ENCODE results near the gene NEMP2. TPM values are rescaled to one million over a fixed set of nuclear protein-coding genes. Genes with fewer than 3 reads are reported as not detected.
A peak's percentile ranks its signal among the peaks of the same experiment; 100 is the strongest.
"Not testable (repeated sequence)": the region's sequence is repeated elsewhere in the genome, so short reads cannot be mapped to it uniquely, and the experiment has no call there.

NEMP2 gene
- polyA plus RNA-seq, 2 of the 4 experiments (the other 2 are of a cell fraction): 7.1 to 22.0 TPM

DNA sequence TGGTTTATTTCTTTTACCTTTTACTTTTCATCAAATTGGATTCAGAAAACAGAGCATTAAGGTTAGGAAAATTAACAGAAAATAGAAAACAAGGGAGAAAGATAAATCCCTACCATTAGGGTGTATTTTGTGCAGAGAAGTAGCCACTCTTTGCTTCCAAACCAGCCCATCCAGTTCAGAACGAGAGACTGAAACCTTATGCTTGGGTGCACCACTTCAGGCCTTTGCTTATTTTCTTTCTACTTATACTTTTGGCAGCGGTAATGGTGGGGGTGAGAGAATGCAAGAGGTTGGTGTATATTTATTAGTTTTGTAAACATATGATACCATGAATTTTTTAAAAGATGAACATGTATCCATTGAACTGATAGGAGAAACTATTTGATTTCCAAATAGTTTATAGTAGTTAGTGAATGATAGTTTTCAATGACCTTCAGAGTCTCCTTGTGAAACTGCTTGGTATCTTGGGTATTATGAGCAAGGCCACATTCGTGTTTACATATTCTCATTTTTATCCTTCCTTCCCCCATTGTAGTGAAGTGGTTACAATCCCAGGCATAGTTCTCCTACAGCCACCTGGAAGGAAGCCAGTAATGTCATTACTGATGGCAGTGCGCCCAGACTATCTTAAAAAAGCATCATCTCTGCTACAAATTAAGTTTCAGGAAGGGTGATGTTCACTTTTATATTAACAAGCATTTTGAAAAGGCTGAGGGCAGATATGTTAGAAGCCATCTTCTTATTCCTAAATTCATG, 65.5 kb downstream of the NEMP2 start (continued):
- no peak for TF ChIP-seq JUN (IDR thresholded peaks at IDR 0.05)
- no peak for TF ChIP-seq HOXB5 (CRISPR knock-in tag; IDR thresholded peaks at IDR 0.05)

DNA sequence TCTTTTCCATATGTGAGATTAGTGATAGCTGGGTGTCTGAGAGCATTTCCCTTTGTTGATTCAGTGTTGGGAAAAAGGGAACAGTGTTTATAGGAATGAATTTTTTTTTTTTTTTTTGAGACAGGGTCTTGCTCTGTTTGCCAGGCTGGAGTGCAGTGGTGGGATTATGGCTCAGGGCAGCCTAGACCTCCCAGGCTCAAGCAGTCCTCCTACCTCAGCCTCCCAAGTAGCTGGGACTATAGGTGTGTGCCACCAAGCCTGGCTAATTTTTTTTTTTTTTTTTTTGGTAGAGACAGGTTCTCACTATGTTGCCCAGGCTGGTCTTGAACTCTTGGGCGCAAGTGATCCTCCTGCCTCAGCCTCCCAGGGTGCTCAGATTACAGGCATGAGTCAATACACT, 66.2 kb downstream of the NEMP2 start:
- H3K4me3 ChIP-seq; POLR2A ChIA-PET; H3K9me3 ChIP-seq; FAIRE-seq; ATAC-seq; DNase-seq (ENCODE audit: low read depth in 1 of 2, low spot score in 1 of 2): not testable (repeated sequence)
- 86% methylated on average over 1 of the region's 1 CpG for WGBS (ENCODE audit: missing lambda C conversion rate)
- H3K27ac ChIP-seq: peak overlapping the region; percentile 59 to 77; a peak in 5 of 6 replicates
- peak overlapping the region; percentile 68; the same call in 2 of the 3 replicates for H3K4me2 ChIP-seq
- CTCF ChIA-PET: interaction anchor here (0.6 kb wide), 1 partner anchor 438 kb away, joined by 4 read pairs; no protein-coding TSS in a partner anchor
- H3K4me1 ChIP-seq: peaks cover 43% of the 10 kb centered on the region

DNA sequence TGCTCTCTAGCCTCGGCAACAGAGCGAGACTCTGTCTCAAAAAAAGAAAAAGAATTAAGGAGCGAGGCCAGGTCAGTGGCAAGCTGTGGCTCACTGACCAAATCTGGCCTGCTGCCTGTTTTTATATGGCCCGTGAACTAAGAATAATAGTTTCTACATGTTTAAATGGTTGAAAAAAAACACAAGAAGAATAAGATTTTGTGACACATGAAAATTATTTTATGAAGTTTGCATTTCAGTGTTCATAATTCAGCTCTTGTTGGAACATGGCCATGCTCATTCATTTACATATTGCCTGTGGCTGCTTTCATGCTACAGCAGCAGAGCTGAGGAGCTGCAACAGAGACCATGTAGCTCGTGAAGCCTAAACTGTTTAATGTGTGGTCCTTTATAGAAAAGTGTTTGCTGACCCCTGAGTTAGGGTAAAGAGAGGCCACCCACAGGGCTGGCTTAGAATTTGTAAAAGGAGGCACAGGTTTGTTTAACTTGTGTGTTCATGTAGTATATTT, 66.9 kb downstream of the NEMP2 start:
- ChIA-PET POLR2A (no interaction called here), CTCF (interaction anchor here (0.6 kb wide), 1 partner anchor 437 kb away, joined by 4 read pairs; no protein-coding TSS in a partner anchor)
- peak overlapping the region; percentile 68; the same call in 2 of the 3 replicates for H3K4me2 ChIP-seq
- TF ChIP-seq ESRRA (IDR thresholded peaks at IDR 0.05; ENCODE audit: borderline replicate concordance, low read length) (no peak), HDAC2 (IDR thresholded peaks at IDR 0.05) (no peak), RFX5 (IDR thresholded peaks at IDR 0.05) (no peak)
- no peaks in the 10 kb centered on the region for H3K9me3 ChIP-seq
- H3K27ac ChIP-seq: peak overlapping the region; percentile 59 to 77; a peak in 4 of 6 replicates
- FAIRE-seq: no peak
- no peak for DNase-seq (ENCODE audit: low read depth in 1 of 2, low spot score in 1 of 2)
- no peak overlapping the region for H3K4me3 ChIP-seq
- H3K4me1 ChIP-seq: peaks cover 43% of the 10 kb centered on the region
- no peak for ATAC-seq
- WGBS (ENCODE audit: missing lambda C conversion rate): 84% methylated on average over 5 of the region's 5 CpGs

DNA sequence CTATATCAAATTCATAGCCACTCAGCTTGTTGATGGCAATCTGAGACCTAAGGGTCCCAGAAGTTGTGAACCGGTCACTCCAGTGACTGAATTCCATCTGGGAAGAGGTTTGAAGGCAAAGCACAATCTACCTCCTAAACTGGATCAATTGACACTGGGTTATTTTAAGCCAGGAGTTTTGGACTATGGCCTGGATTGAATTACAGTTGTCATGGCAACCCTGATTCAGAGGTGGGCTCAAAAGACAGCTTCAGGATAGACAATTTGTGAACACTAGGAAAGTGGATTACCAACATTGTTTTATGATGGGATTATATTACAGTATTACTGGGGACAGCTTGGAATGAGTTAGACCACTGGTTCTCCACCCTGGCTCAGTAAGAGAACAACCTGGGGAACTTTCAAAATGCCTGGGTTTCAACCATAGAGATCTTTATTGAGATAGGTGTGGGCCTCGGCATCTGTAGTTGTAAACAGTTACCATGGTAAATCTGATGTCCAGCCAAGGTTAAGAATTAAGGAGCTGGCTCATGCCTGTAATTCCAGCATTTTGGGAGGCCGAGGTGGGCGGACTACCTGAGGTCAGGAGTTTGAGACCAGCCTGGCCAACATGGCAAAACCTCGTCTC, 67.6 kb downstream of the NEMP2 start:
- ChIA-PET CTCF (no interaction called here), POLR2A (no interaction called here)
- DNase-seq (ENCODE audit: low read depth in 1 of 2, low spot score in 1 of 2) (no peak), FAIRE-seq (no peak), ATAC-seq (no peak)
- WGBS (ENCODE audit: missing lambda C conversion rate): 88% methylated on average over 5 of the region's 5 CpGs
- Histone ChIP-seq H3K4me2 (no peak overlapping the region), H3K4me3 (no peak overlapping the region), H3K9me3 (no peaks in the 10 kb centered on the region), H3K4me1 (peaks cover 43% of the 10 kb centered on the region), H3K27ac (no peak overlapping the region; a peak in 1 of 6 replicates)
- TF ChIP-seq RARB (CRISPR knock-in tag; IDR thresholded peaks at IDR 0.05) (no peak), NFE2L2 (conservative IDR thresholded peaks at IDR 0.05; ENCODE audit: low read length) (no peak), NPAS2 (CRISPR knock-in tag; IDR thresholded peaks at IDR 0.05; ENCODE audit: borderline replicate concordance) (no peak), FOSB (CRISPR knock-in tag; IDR thresholded peaks at IDR 0.05) (no peak), FOXS1 (CRISPR knock-in tag; IDR thresholded peaks at IDR 0.05) (no peak), MAFK (IDR thresholded peaks at IDR 0.05; ENCODE audit: partially characterized antibody) (no peak), EP300 (IDR thresholded peaks at IDR 0.05) (no peak), JUNB (IDR thresholded peaks at IDR 0.05) (no peak)
- TF ChIP-seq, protein P1, sequence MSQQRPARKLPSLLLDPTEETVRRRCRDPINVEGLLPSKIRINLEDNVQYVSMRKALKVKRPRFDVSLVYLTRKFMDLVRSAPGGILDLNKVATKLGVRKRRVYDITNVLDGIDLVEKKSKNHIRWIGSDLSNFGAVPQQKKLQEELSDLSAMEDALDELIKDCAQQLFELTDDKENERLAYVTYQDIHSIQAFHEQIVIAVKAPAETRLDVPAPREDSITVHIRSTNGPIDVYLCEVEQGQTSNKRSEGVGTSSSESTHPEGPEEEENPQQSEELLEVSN (IDR thresholded peaks at IDR 0.05; ENCODE audit: borderline replicate concordance, low read depth): no peak
- TF ChIP-seq, protein P2, sequence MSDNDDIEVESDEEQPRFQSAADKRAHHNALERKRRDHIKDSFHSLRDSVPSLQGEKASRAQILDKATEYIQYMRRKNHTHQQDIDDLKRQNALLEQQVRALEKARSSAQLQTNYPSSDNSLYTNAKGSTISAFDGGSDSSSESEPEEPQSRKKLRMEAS (IDR thresholded peaks at IDR 0.05): no peak
- TF ChIP-seq, protein P3, sequence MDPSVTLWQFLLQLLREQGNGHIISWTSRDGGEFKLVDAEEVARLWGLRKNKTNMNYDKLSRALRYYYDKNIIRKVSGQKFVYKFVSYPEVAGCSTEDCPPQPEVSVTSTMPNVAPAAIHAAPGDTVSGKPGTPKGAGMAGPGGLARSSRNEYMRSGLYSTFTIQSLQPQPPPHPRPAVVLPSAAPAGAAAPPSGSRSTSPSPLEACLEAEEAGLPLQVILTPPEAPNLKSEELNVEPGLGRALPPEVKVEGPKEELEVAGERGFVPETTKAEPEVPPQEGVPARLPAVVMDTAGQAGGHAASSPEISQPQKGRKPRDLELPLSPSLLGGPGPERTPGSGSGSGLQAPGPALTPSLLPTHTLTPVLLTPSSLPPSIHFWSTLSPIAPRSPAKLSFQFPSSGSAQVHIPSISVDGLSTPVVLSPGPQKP (IDR thresholded peaks at IDR 0.05; ENCODE audit: low read depth, low read length): no peak

Measured in A549 (cell line).